NCI-H2081 treated with DMSO at 0.1 percent for 48 hours (cell line): ENCODE results near the gene PARD6G.
"Not testable (repeated sequence)": the region's sequence is repeated elsewhere in the genome, so short reads cannot be mapped to it uniquely, and the experiment has no call there.

Experiments used
- DNase-seq: peaks from one replicate; lab custom pipeline; 2025; lab: John Stamatoyannopoulos, UW

The PARD6G gene

GRCh38 chr18:80241919-80242777, 5.2 kb downstream of the PARD6G start:
- DNase-seq = no peak

GRCh38 chr18:80239830-80240229, 7.5 kb downstream of the PARD6G start:
- DNase-seq = no peak

- no peak for DNase-seq
Measured at GRCh38 chr18:80238651-80239260, 8.6 kb downstream of the PARD6G start.

GRCh38 chr18:80237519-80237918, 9.8 kb downstream of the PARD6G start:
- DNase-seq = not testable (repeated sequence)

GRCh38 chr18:80234398-80234797, 12.9 kb downstream of the PARD6G start:
- no peak for DNase-seq

GRCh38 chr18:80233899-80234298, 13.4 kb downstream of the PARD6G start:
- no peak for DNase-seq

- DNase-seq = no peak
Measured at GRCh38 chr18:80233201-80233835, 14.0 kb downstream of the PARD6G start.

- no peak for DNase-seq
Measured at GRCh38 chr18:80232710-80233109, 14.6 kb downstream of the PARD6G start.

GRCh38 chr18:80232030-80232429, 15.3 kb downstream of the PARD6G start:
- DNase-seq = no peak

- DNase-seq = no peak
Measured at GRCh38 chr18:80231616-80232015, 15.7 kb downstream of the PARD6G start.

GRCh38 chr18:80231151-80231550, 16.2 kb downstream of the PARD6G start:
- no peak for DNase-seq

- no peak for DNase-seq
Measured at GRCh38 chr18:80229766-80230745, 17.3 kb downstream of the PARD6G start.

GRCh38 chr18:80229363-80229762, 18.0 kb downstream of the PARD6G start:
- no peak for DNase-seq

GRCh38 chr18:80228051-80228848, 19.1 kb downstream of the PARD6G start:
- no peak for DNase-seq

GRCh38 chr18:80227472-80227871, 19.8 kb downstream of the PARD6G start:
- DNase-seq = no peak

- no peak for DNase-seq
Measured at GRCh38 chr18:80225685-80226084, 21.6 kb downstream of the PARD6G start.

GRCh38 chr18:80223581-80224148, 23.6 kb downstream of the PARD6G start:
- no peak for DNase-seq

- not testable (repeated sequence) for DNase-seq
Measured at GRCh38 chr18:80219488-80219887, 27.8 kb downstream of the PARD6G start.

GRCh38 chr18:80218341-80219227, 28.7 kb downstream of the PARD6G start:
- no peak for DNase-seq

GRCh38 chr18:80213182-80213581, 34.1 kb downstream of the PARD6G start:
- no peak for DNase-seq
